AG04449 (cell line): Measurements from ENCODE around the gene CMC4.

Experiments used
- CTCF ChIA-PET: fragments of 350-600 bp; formaldehyde crosslinking; extraction: SDS; loops from one replicate; lab custom pipeline; 2021; ENCODE audit warnings: antibody characterized with exemption; lab: Yijun Ruan, JAX
- POLR2A ChIA-PET: fragments of 400-600, 350-600 bp; formaldehyde crosslinking; extraction: SDS; loops from one replicate; lab custom pipeline; 2020; ENCODE audit warnings: antibody characterized with exemption, inconsistent platforms; lab: Yijun Ruan, JAX
- DNase-seq: peaks from one replicate; pipeline ENCODE4 v3.0.0-alpha.2; 2010; ENCODE audit warnings: low read depth, low spot score
- H3K4me3 ChIP-seq: 2 replicates; pipeline ENCODE4 v1.5.1; 2011; ENCODE audit warnings: low read depth, mild to moderate bottlenecking, control low read depth, low read length
- TF ChIP-seq, protein P1 (sequence below): IDR thresholded peaks from one replicate; pipeline ENCODE4 v1.5.1; 2011; ENCODE audit warnings: mild to moderate bottlenecking, moderate library complexity, low read length, control low read depth, inconsistent platforms; ENCODE audit not compliant: insufficient read depth; ENCODE audit errors: missing control alignments

CMC4 gene

DNA sequence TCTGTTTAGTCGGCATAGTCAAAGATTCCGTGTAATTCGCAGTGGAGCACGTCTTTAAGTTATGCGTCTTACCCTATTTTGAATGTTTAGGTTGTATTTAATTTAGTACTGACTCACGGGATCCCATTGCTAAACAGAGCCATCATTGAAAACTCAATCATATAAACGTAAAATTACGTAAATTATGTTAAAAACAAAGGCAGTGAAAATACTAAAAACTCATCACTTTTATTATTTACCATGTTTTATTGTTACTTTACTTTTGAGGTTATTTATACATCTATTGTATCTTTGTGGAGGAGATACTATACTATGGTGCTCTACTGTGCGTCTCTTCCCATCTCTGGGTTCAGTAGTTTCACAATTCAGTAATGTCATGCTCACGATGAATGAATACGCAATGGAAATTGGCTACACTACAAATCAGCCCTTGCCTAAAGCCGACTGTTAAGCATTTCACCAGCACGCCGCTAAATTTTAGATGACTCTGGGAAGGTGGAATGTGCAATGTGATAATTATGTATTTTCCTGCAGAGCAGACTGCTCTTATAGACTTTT lies 43.3 kb downstream of the CMC4 start:
- CTCF ChIA-PET: no interaction called here
- TF ChIP-seq, protein P1, sequence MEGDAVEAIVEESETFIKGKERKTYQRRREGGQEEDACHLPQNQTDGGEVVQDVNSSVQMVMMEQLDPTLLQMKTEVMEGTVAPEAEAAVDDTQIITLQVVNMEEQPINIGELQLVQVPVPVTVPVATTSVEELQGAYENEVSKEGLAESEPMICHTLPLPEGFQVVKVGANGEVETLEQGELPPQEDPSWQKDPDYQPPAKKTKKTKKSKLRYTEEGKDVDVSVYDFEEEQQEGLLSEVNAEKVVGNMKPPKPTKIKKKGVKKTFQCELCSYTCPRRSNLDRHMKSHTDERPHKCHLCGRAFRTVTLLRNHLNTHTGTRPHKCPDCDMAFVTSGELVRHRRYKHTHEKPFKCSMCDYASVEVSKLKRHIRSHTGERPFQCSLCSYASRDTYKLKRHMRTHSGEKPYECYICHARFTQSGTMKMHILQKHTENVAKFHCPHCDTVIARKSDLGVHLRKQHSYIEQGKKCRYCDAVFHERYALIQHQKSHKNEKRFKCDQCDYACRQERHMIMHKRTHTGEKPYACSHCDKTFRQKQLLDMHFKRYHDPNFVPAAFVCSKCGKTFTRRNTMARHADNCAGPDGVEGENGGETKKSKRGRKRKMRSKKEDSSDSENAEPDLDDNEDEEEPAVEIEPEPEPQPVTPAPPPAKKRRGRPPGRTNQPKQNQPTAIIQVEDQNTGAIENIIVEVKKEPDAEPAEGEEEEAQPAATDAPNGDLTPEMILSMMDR: no peak
- H3K4me3 ChIP-seq: peak overlapping the region; percentile 65
- no peak for DNase-seq
- POLR2A ChIA-PET: interaction anchor here (1.1 to 1.3 kb wide), 2 partner anchors 20 to 189 kb away, joined by 3 read pairs; partner anchors contain the start of gene VBP1

DNA sequence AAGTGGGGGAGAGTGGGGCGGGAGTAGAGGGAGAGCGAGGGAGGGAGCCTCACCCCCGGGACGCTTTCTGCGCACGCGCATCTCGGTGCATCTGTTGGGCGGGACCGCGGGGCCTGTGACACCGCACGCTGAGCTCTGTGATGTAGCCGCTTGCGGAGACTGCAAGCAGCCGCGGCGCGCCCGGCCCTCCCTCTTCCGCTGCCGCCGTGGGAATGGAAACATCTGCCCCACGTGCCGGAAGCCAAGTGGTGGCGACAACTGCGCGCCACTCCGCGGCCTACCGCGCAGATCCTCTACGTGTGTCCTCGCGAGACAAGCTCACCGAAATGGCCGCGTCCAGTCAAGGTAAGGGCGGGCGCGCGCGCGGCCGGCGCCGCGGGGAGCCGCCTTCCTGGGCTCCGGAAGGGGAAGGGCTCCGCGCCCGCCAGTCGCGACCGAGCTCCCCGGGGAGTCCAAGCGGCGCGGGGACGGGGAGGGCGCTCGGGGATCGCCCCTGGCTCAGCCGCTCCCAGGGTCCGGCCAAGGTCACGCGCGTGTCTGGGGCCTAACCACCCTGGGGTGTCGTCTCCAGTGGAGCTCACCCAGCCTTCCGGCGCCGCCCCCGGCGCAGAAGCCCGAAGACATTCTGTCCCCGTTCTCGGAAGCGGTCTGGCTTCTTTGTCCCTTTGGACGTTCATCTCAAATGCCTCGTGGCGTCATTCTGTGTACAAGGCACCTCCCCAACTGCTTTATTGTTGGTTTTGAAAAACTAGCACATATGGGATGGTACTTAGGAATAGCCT lies 44.0 kb downstream of the CMC4 start, which contains the start of gene FUNDC2:
FUNDC2 (plus strand) TSS at position 118 of the 782 bp plus-strand sequence; CDS start at position 213, 95 bp downstream.
- POLR2A ChIA-PET: interaction anchor here (0.6 to 1.3 kb wide), 3 partner anchors 20 to 189 kb away, joined by 3 read pairs; partner anchors contain the start of gene VBP1
- peak; percentile 57 for DNase-seq
- peak within 1 kb of the TSS; percentile 65 for H3K4me3 ChIP-seq
- TF ChIP-seq, protein P1: no peak
- CTCF ChIA-PET: no interaction called here

DNA sequence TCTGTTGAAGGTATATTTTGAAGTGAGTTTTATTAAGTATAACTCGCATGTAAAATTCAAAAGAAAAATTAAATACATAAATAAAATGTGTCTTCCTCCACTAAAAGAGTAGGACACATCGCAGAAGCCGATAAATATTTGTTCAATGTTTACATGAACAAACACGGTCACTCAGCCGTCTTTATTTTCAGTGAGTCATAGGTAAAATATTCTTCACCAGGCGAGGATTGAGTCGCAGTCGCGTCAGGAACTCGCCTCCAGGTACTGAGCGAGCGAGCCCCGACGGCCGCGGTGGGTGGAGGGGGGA lies 44.6 kb downstream of the CMC4 start:
- DNase-seq: no peak
- TF ChIP-seq, protein P1: no peak
- POLR2A ChIA-PET: interaction anchor here (0.6 to 1.3 kb wide), 3 partner anchors 21 to 190 kb away, joined by 3 read pairs; partner anchors contain the start of gene VBP1
- peak overlapping the region; percentile 65 for H3K4me3 ChIP-seq
- CTCF ChIA-PET: no interaction called here

DNA sequence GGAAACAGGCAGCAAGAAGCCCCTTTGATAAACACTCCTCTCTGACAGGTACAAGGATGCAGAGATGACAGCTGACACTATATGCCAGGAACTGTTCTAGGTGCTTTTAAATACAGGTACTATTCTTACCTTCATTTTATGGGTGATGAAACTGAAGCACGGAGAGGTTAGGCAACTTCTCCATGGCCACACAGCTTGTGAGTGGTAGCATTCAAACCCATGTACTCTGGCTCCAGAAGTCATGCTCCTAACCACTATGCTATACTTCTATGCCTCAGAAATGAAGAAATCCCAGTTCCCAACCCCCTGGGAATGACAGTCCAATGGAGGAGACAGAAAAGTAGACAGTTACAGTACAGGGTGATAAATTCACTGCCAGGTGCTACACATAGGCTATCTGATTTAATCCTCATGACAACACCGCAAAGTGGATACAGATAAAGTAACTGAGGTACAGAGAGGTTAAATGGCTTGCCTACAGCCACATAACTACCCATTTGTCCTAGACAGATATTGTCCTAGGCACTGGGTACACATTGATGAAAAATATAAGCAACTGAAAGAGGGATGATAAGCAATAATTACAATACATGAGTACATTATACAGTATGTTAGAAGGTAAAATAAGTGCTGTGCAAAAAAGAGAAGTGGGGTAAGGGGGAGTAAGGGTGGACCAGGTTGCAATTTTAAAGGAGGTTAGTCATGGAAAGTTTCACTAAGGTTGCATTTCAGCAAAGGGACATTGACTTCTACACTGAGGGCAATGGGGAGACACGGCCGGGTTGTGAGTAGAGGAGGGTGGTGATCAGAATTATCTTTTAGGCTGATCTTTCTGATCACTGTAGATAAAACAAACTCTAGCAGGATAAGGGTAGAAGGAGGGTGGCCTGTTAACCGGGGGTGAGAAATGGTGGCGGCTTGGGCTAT lies 46.8 kb downstream of the CMC4 start:
- ChIA-PET POLR2A (no interaction called here), CTCF (no interaction called here)
- no peak for DNase-seq
- TF ChIP-seq, protein P1: no peak
- H3K4me3 ChIP-seq: no peak overlapping the region

DNA sequence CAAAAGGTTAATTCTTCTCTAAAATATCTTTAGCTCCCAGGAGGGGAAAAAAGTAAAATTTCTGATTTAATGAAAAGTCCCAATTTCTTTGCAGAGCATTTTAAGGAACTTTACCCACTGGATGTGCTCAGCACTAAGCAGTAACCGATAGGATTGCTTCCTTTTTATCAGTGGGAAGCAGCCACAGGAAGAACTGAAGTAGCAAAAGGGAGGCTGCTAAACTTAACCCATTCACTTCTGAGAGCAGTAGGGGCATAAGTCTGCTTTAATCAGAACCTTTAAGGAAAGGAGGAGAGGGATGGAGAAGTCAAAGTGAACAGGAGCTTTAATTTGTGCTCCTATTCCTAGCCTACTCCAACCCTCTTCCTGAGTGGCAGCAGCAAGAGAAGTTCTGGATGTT lies 48.4 kb downstream of the CMC4 start, which contains the start of gene F8:
F8 (minus strand) TSS at position 139 of the 400 bp plus-strand sequence. CDS start 171 bp downstream, outside the sequence.
- ChIA-PET CTCF (no interaction called here), POLR2A (no interaction called here)
- TF ChIP-seq, protein P1: no peak
- H3K4me3 ChIP-seq: no peak within 1 kb of the TSS
- no peak for DNase-seq
